ENCODE results near the gene LPAR2.

Gene LPAR2

GRCh38 chr19:19651076-19651475 is 23.1 kb upstream of the LPAR2 start:
- Histone ChIP-seq H3K27ac (ENCODE audit: low read depth, low read length) (no peak overlapping the region), H2BK5ac (ENCODE audit: low read length) (no peak overlapping the region), H3K56ac (ENCODE audit: low read length) (no peak overlapping the region), H3K4me1 (ENCODE audit: control insufficient read depth, low read depth, low read length) (no peaks in the 10 kb centered on the region), H3K23ac (ENCODE audit: low read length) (no peak overlapping the region), H3K18ac (ENCODE audit: low read length) (no peak overlapping the region), H3K79me1 (ENCODE audit: low read length) (no peaks in the 10 kb centered on the region), H4K8ac (ENCODE audit: low read depth, low read length) (no peak overlapping the region), H3K36me3 (ENCODE audit: control insufficient read depth, insufficient read depth, low read length) (peaks cover 25% of the 10 kb centered on the region), H3K9ac (ENCODE audit: low read length) (no peak overlapping the region), H3K79me2 (ENCODE audit: control insufficient read depth, insufficient read depth, low read length) (no peaks in the 10 kb centered on the region), H2BK120ac (ENCODE audit: low read depth, low read length) (no peak overlapping the region), H3K4ac (ENCODE audit: low read depth, low read length) (no peak overlapping the region), H2AK5ac (ENCODE audit: low read length) (no peak overlapping the region), H3K27me3 (ENCODE audit: insufficient read depth, low read length, poor library complexity) (no peaks in the 10 kb centered on the region), H3K4me2 (ENCODE audit: low read length) (no peak overlapping the region), H3K4me3 (ENCODE audit: low read length) (no peak overlapping the region), H2BK15ac (replicated peaks; ENCODE audit: low read depth) (no peak overlapping the region), H4K5ac (ENCODE audit: low read length) (no peak overlapping the region)
- WGBS (ENCODE audit: extremely low coverage, insufficient coverage, low lambda C conversion rate): no CpG with 5 or more reads among the region's 13 CpGs
- no peak for DNase-seq

- H3K23ac ChIP-seq (ENCODE audit: low read length): no peak overlapping the region
- no peak overlapping the region for H2AK5ac ChIP-seq (ENCODE audit: low read length)
- H3K56ac ChIP-seq (ENCODE audit: low read length): no peak overlapping the region
- H3K4me1 ChIP-seq (ENCODE audit: control insufficient read depth, low read depth, low read length): no peaks in the 10 kb centered on the region
- DNase-seq: no peak
- no peaks in the 10 kb centered on the region for H3K27me3 ChIP-seq (ENCODE audit: insufficient read depth, low read length, poor library complexity)
- H4K8ac ChIP-seq (ENCODE audit: low read depth, low read length): no peak overlapping the region
- no peak overlapping the region for H3K18ac ChIP-seq (ENCODE audit: low read length)
- no peak overlapping the region for H3K4ac ChIP-seq (ENCODE audit: low read depth, low read length)
- H3K4me3 ChIP-seq (ENCODE audit: low read length): no peak overlapping the region
- H2BK120ac ChIP-seq (ENCODE audit: low read depth, low read length): no peak overlapping the region
- H2BK15ac ChIP-seq (replicated peaks; ENCODE audit: low read depth): no peak overlapping the region
- peaks cover 26% of the 10 kb centered on the region for H3K36me3 ChIP-seq (ENCODE audit: control insufficient read depth, insufficient read depth, low read length)
- H3K27ac ChIP-seq (ENCODE audit: low read depth, low read length): no peak overlapping the region
- no peaks in the 10 kb centered on the region for H3K79me1 ChIP-seq (ENCODE audit: low read length)
- H2BK5ac ChIP-seq (ENCODE audit: low read length): no peak overlapping the region
- H4K5ac ChIP-seq (ENCODE audit: low read length): no peak overlapping the region
- WGBS (ENCODE audit: extremely low coverage, insufficient coverage, low lambda C conversion rate): no CpG with 5 or more reads among the region's 9 CpGs
- H3K79me2 ChIP-seq (ENCODE audit: control insufficient read depth, insufficient read depth, low read length): no peaks in the 10 kb centered on the region
- no peak overlapping the region for H3K4me2 ChIP-seq (ENCODE audit: low read length)
- no peak overlapping the region for H3K9ac ChIP-seq (ENCODE audit: low read length)
Observed at GRCh38 chr19:19650331-19650730, 22.3 kb upstream of the LPAR2 start.

GRCh38 chr19:19649580-19649995 is 21.6 kb upstream of the LPAR2 start:
- Histone ChIP-seq H3K23ac (ENCODE audit: low read length) (no peak overlapping the region), H4K5ac (ENCODE audit: low read length) (no peak overlapping the region), H3K36me3 (ENCODE audit: control insufficient read depth, insufficient read depth, low read length) (peaks cover 22% of the 10 kb centered on the region), H2BK120ac (ENCODE audit: low read depth, low read length) (no peak overlapping the region), H3K9ac (ENCODE audit: low read length) (no peak overlapping the region), H3K4ac (ENCODE audit: low read depth, low read length) (no peak overlapping the region), H3K56ac (ENCODE audit: low read length) (no peak overlapping the region), H3K79me2 (ENCODE audit: control insufficient read depth, insufficient read depth, low read length) (no peaks in the 10 kb centered on the region), H3K4me2 (ENCODE audit: low read length) (no peak overlapping the region), H3K4me1 (ENCODE audit: control insufficient read depth, low read depth, low read length) (no peaks in the 10 kb centered on the region), H2BK5ac (ENCODE audit: low read length) (no peak overlapping the region), H2BK15ac (replicated peaks; ENCODE audit: low read depth) (no peak overlapping the region), H3K4me3 (ENCODE audit: low read length) (no peak overlapping the region), H3K27me3 (ENCODE audit: insufficient read depth, low read length, poor library complexity) (no peaks in the 10 kb centered on the region), H3K18ac (ENCODE audit: low read length) (no peak overlapping the region), H4K8ac (ENCODE audit: low read depth, low read length) (no peak overlapping the region), H3K79me1 (ENCODE audit: low read length) (no peaks in the 10 kb centered on the region), H2AK5ac (ENCODE audit: low read length) (no peak overlapping the region), H3K27ac (ENCODE audit: low read depth, low read length) (no peak overlapping the region)
- WGBS (ENCODE audit: extremely low coverage, insufficient coverage, low lambda C conversion rate): no CpG with 5 or more reads among the region's 22 CpGs
- DNase-seq: no peak

- H3K18ac ChIP-seq (ENCODE audit: low read length): no peak overlapping the region
- no peak overlapping the region for H2BK120ac ChIP-seq (ENCODE audit: low read depth, low read length)
- H3K56ac ChIP-seq (ENCODE audit: low read length): no peak overlapping the region
- WGBS (ENCODE audit: extremely low coverage, insufficient coverage, low lambda C conversion rate): no CpG with 5 or more reads among the region's 6 CpGs
- H3K27ac ChIP-seq (ENCODE audit: low read depth, low read length): no peak overlapping the region
- no peak overlapping the region for H4K8ac ChIP-seq (ENCODE audit: low read depth, low read length)
- H3K36me3 ChIP-seq (ENCODE audit: control insufficient read depth, insufficient read depth, low read length): peaks cover 22% of the 10 kb centered on the region
- H3K9ac ChIP-seq (ENCODE audit: low read length): no peak overlapping the region
- H3K4me2 ChIP-seq (ENCODE audit: low read length): no peak overlapping the region
- H3K23ac ChIP-seq (ENCODE audit: low read length): no peak overlapping the region
- no peak overlapping the region for H3K4ac ChIP-seq (ENCODE audit: low read depth, low read length)
- H3K79me1 ChIP-seq (ENCODE audit: low read length): no peaks in the 10 kb centered on the region
- H3K4me1 ChIP-seq (ENCODE audit: control insufficient read depth, low read depth, low read length): no peaks in the 10 kb centered on the region
- no peak overlapping the region for H2AK5ac ChIP-seq (ENCODE audit: low read length)
- no peak overlapping the region for H2BK5ac ChIP-seq (ENCODE audit: low read length)
- no peak overlapping the region for H4K5ac ChIP-seq (ENCODE audit: low read length)
- H3K27me3 ChIP-seq (ENCODE audit: insufficient read depth, low read length, poor library complexity): no peaks in the 10 kb centered on the region
- DNase-seq: no peak
- no peak overlapping the region for H2BK15ac ChIP-seq (replicated peaks; ENCODE audit: low read depth)
- H3K4me3 ChIP-seq (ENCODE audit: low read length): no peak overlapping the region
- no peaks in the 10 kb centered on the region for H3K79me2 ChIP-seq (ENCODE audit: control insufficient read depth, insufficient read depth, low read length)
Observed at GRCh38 chr19:19649155-19649554, 21.1 kb upstream of the LPAR2 start.

GRCh38 chr19:19647037-19647835 is 19.2 kb upstream of the LPAR2 start:
- Histone ChIP-seq H3K27me3 (ENCODE audit: insufficient read depth, low read length, poor library complexity) (no peaks in the 10 kb centered on the region), H3K56ac (ENCODE audit: low read length) (no peak overlapping the region), H3K4ac (ENCODE audit: low read depth, low read length) (no peak overlapping the region), H2BK120ac (ENCODE audit: low read depth, low read length) (no peak overlapping the region), H2BK15ac (replicated peaks; ENCODE audit: low read depth) (no peak overlapping the region), H3K79me1 (ENCODE audit: low read length) (no peaks in the 10 kb centered on the region), H3K18ac (ENCODE audit: low read length) (no peak overlapping the region), H3K27ac (ENCODE audit: low read depth, low read length) (no peak overlapping the region), H4K5ac (ENCODE audit: low read length) (no peak overlapping the region), H3K9ac (ENCODE audit: low read length) (no peak overlapping the region), H3K23ac (ENCODE audit: low read length) (no peak overlapping the region), H2BK5ac (ENCODE audit: low read length) (no peak overlapping the region), H3K4me1 (ENCODE audit: control insufficient read depth, low read depth, low read length) (no peaks in the 10 kb centered on the region), H3K79me2 (ENCODE audit: control insufficient read depth, insufficient read depth, low read length) (no peaks in the 10 kb centered on the region), H4K8ac (ENCODE audit: low read depth, low read length) (no peak overlapping the region), H3K36me3 (ENCODE audit: control insufficient read depth, insufficient read depth, low read length) (peaks cover 18% of the 10 kb centered on the region), H3K4me3 (ENCODE audit: low read length) (no peak overlapping the region), H3K4me2 (ENCODE audit: low read length) (no peak overlapping the region), H2AK5ac (ENCODE audit: low read length) (no peak overlapping the region)
- no peak for DNase-seq
- WGBS (ENCODE audit: extremely low coverage, insufficient coverage, low lambda C conversion rate): no CpG with 5 or more reads among the region's 29 CpGs
